Measurements from ENCODE around the gene SLC22A23. TPM values are rescaled to one million over a fixed set of nuclear protein-coding genes. Genes with fewer than 3 reads are reported as not detected.
"Not testable (repeated sequence)": the region's sequence is repeated elsewhere in the genome, so short reads cannot be mapped to it uniquely, and the experiment has no call there.

Gene SLC22A23
- total RNA-seq, 3 donors from 2014 or later = 61.5 to 160 (median 74.7) TPM

- TF ChIP-seq, protein P1, sequence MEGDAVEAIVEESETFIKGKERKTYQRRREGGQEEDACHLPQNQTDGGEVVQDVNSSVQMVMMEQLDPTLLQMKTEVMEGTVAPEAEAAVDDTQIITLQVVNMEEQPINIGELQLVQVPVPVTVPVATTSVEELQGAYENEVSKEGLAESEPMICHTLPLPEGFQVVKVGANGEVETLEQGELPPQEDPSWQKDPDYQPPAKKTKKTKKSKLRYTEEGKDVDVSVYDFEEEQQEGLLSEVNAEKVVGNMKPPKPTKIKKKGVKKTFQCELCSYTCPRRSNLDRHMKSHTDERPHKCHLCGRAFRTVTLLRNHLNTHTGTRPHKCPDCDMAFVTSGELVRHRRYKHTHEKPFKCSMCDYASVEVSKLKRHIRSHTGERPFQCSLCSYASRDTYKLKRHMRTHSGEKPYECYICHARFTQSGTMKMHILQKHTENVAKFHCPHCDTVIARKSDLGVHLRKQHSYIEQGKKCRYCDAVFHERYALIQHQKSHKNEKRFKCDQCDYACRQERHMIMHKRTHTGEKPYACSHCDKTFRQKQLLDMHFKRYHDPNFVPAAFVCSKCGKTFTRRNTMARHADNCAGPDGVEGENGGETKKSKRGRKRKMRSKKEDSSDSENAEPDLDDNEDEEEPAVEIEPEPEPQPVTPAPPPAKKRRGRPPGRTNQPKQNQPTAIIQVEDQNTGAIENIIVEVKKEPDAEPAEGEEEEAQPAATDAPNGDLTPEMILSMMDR (IDR thresholded peaks at IDR 0.05) = no peak
- intact Hi-C loops (cut with DNase I, micrococcal nuclease) = no loop called here
- no peak overlapping the region for H3K4me3 ChIP-seq
- no peaks in the 10 kb centered on the region for H3K9me3 ChIP-seq
- ATAC-seq (peak; percentile 47), DNase-seq (peak in 2 of 3 donors; percentile 46 to 58)
- no peaks in the 10 kb centered on the region for H3K36me3 ChIP-seq (ENCODE audit: low read depth)
- H3K4me1 ChIP-seq (ENCODE audit: low read depth) = peaks cover 59% of the 10 kb centered on the region
These were observed 71.1 kb downstream of the SLC22A23 start for GRCh38 chr6:3385660-3386151.

DNA sequence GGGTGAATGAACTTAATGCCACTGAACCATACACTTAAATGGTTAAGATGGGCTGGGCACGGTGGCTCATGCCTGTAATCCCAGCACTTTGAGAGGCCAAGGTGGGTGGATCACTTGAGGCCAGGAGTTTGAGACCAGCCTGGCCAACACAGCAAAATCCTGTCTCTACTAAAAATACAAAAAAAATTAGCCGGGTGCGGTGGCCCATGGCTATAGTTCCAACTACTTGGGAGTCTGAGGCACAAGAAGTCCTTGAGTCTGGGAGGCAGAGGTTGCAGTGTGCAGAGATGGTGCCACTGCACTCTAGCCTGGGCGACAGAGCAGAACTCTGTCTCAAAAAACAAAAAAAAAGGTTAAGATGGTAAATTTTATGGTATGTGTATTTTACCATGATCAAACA, 71.7 kb downstream of the SLC22A23 start:
- H3K4me1 ChIP-seq (ENCODE audit: low read depth) = peaks cover 57% of the 10 kb centered on the region
- not testable (repeated sequence) for ATAC-seq

DNA sequence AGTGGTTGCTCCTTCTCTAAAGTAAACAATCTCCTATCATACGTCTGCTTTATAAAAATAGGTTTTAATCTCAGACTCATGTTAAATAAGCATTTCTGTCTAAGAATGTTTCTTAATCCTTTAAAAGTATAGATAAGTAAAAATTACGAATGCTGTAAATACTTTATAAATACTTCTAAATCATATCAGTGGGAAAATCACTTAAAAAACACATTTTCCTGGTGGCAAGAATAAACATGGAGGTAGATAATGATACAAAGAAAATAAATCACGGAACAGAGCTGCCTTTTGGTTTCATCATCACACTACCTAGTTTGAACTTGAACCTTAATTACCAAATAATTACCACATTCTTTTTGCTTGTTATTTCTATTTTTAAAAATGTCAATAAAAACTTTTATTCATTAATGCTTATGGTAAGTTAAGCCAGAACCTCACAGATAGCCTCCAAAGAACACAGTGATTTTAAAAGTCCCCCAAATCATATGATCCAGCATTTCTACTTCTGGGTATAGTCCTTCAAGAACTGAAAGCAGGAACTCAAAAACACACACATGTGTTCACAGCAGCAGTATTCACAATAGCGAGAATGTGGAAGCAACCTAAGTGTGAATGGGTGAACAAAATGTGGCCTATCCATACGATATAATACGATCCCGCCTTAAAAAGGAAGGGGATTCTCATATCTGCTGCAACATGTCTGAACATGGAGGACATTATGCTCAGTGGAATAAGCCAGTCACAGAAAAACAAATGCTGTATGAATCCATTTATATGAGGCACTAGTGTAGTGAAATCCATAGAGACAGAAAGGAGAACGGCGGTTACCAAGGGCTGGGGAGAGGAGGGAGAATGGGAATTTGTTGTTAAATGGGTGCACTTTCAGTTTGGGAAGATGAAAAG, 72.4 kb downstream of the SLC22A23 start:
- Histone ChIP-seq H3K9me3 (no peaks in the 10 kb centered on the region), H3K4me3 (no peak overlapping the region), H3K4me1 (ENCODE audit: low read depth) (peaks cover 52% of the 10 kb centered on the region), H3K36me3 (ENCODE audit: low read depth) (no peaks in the 10 kb centered on the region)
- DNase-seq = no peak
- TF ChIP-seq, protein P1 (IDR thresholded peaks at IDR 0.05) = no peak
- no peak for ATAC-seq
- intact Hi-C loops (cut with DNase I, micrococcal nuclease) = no loop called here

More for the DNA sequence above, 71.7 kb downstream of the SLC22A23 start:
- H3K36me3 ChIP-seq (ENCODE audit: low read depth); intact Hi-C loops (cut with DNase I, micrococcal nuclease); H3K9me3 ChIP-seq; H3K4me3 ChIP-seq: not testable (repeated sequence)
- peak in 1 of 3 donors; percentile 31 for DNase-seq

GRCh38 chr6:3383525-3383924, 73.3 kb downstream of the SLC22A23 start:
- intact Hi-C loops (cut with DNase I, micrococcal nuclease) = no loop called here
- Histone ChIP-seq H3K4me1 (ENCODE audit: low read depth) (peaks cover 49% of the 10 kb centered on the region), H3K4me3 (no peak overlapping the region), H3K9me3 (no peaks in the 10 kb centered on the region), H3K36me3 (ENCODE audit: low read depth) (no peaks in the 10 kb centered on the region)
- TF ChIP-seq, protein P1 (IDR thresholded peaks at IDR 0.05) = no peak
- DNase-seq (peak in 2 of 3 donors; percentile 60 to 90), ATAC-seq (peak; percentile 56)

DNA sequence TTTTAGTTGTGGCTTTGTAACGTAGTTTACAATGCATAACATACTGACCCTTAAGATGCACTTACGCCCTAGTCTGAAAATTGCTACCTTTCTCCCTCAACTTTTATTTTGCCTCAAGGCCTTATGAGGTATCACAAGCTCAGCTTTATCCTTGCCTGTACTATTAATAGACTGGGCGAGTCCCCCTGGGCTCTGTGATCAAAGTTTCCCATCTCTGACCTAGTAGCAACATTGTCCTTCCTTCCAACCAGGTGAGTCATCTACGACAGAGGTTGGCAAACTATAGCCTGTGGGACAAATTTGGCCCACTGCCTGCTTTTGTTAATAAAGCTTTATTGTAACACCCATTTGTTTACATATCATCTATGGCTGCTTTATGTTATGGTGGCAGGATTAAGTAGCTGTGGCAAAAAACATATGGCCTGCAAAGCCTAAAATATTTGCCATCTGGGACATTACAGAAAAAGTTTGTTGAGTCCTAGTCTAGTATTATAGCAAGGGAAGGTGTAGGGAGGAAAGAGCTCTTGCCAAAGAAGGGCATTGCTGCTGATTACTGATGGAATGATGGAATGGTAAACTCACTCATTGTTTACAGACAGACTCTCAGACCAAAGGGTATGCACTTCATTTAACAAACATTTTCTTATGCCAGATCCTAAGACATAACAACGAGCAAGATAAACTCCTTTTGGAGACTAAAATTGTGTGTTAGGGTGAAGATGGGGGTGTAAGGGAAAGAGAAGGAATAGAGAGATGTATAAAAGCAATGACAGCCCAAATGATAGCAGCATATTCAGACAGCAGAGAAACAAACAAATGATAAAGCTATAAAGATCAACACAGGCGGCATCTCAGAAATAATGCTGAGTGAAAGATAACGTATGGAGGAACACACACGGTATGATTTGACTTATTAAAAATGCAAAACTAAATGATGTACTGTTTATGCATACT, 74.2 kb downstream of the SLC22A23 start:
- no peak for DNase-seq
- no peak overlapping the region for H3K4me3 ChIP-seq
- TF ChIP-seq, protein P1 (IDR thresholded peaks at IDR 0.05) = no peak
- no peaks in the 10 kb centered on the region for H3K36me3 ChIP-seq (ENCODE audit: low read depth)
- H3K4me1 ChIP-seq (ENCODE audit: low read depth) = peaks cover 56% of the 10 kb centered on the region
- no peaks in the 10 kb centered on the region for H3K9me3 ChIP-seq
- intact Hi-C loops (cut with DNase I, micrococcal nuclease) = no loop called here
- ATAC-seq = peak; percentile 78

Measured in mucosa of descending colon (tissue), 3 donors.